ENCODE measurements around the gene DSCAM. TPM values are rescaled to one million over a fixed set of nuclear protein-coding genes. Genes with fewer than 3 reads are reported as not detected.

The DSCAM gene
- polyA plus RNA-seq, 3 donors, result not detected

GRCh38 chr21:40662889-40663288, 184.1 kb downstream of the DSCAM start:
- H3K27me3 ChIP-seq (ENCODE audit: control insufficient read depth in 2 of 2, insufficient read depth in 2 of 2, low read length in 2 of 2), result no peaks in the 10 kb centered on the region
- 56% methylated on average over 2 of the region's 2 CpGs for WGBS (ENCODE audit: insufficient coverage)
- H4K20me1 ChIP-seq (ENCODE audit: insufficient read depth, low read length), result no peaks in the 10 kb centered on the region
- Mint-ChIP-seq H3K4me1 (no peaks in the 10 kb centered on the region), H3K9me3 (peaks cover 2 to 15% (median 6%) of the 10 kb centered on the region in 7 donors), H3K4me3 (no peak overlapping the region), H3K27ac (no peak overlapping the region), H3K27me3 (ENCODE audit: low read depth in 3 of 3) (peaks cover 1 to 3% (median 3%) of the 10 kb centered on the region in 3 donors), H3K36me3 (no peaks in the 10 kb centered on the region)
- H3K9ac ChIP-seq (ENCODE audit: insufficient read depth, low read length, poor library complexity, severe bottlenecking), result no peak overlapping the region
- no peak for TF ChIP-seq CTCF (IDR thresholded peaks at IDR 0.05)
- intact Hi-C loops (cut with micrococcal nuclease), result no loop called here
- DNase-seq, result no peak
- no peaks in the 10 kb centered on the region for H3K36me3 ChIP-seq (replicated peaks in 1 of 2; ENCODE audit: control insufficient read depth in 1 of 2, insufficient read depth in 2 of 2, low read length in 2 of 2)
- H2AFZ ChIP-seq (ENCODE audit: insufficient read depth, low read depth, low read length, poor library complexity, severe bottlenecking), result no peak overlapping the region
- no peak overlapping the region for H3K4me3 ChIP-seq (replicated peaks in 1 of 3; ENCODE audit: low read depth in 2 of 3, low read length in 3 of 3)
- H3K4me1 ChIP-seq (ENCODE audit: control insufficient read depth in 1 of 2, insufficient read depth in 2 of 2, low read length in 2 of 2), result no peaks in the 10 kb centered on the region
- H3K79me2 ChIP-seq (ENCODE audit: insufficient read depth, low read length), result no peaks in the 10 kb centered on the region
- H3K9me3 ChIP-seq (replicated peaks in 1 of 2; ENCODE audit: control insufficient read depth in 1 of 2, insufficient read depth in 1 of 2, low read length in 2 of 2), result peaks cover 0 to 19% of the 10 kb centered on the region in 2 donors
- H3K27ac ChIP-seq (ENCODE audit: low read depth in 1 of 2, low read length in 2 of 2), result no peak overlapping the region
- H3K4me2 ChIP-seq (replicated peaks; ENCODE audit: extremely low read depth, low read length, poor library complexity, severe bottlenecking), result no peak overlapping the region

GRCh38 chr21:40660461-40660860, 186.5 kb downstream of the DSCAM start:
- no peaks in the 10 kb centered on the region for H3K36me3 ChIP-seq (replicated peaks in 1 of 2; ENCODE audit: control insufficient read depth in 1 of 2, insufficient read depth in 2 of 2, low read length in 2 of 2)
- H3K4me3 ChIP-seq (replicated peaks in 1 of 3; ENCODE audit: low read depth in 2 of 3, low read length in 3 of 3), result no peak overlapping the region
- H3K9me3 ChIP-seq (replicated peaks in 1 of 2; ENCODE audit: control insufficient read depth in 1 of 2, insufficient read depth in 1 of 2, low read length in 2 of 2), result peaks cover 4 to 5% of the 10 kb centered on the region in 2 donors
- intact Hi-C loops (cut with micrococcal nuclease), result no loop called here
- H3K27me3 ChIP-seq (ENCODE audit: control insufficient read depth in 2 of 2, insufficient read depth in 2 of 2, low read length in 2 of 2), result no peaks in the 10 kb centered on the region
- no peak for DNase-seq
- H3K4me1 ChIP-seq (ENCODE audit: control insufficient read depth in 1 of 2, insufficient read depth in 2 of 2, low read length in 2 of 2), result no peaks in the 10 kb centered on the region
- Mint-ChIP-seq H3K4me3 (no peak overlapping the region), H3K4me1 (no peaks in the 10 kb centered on the region), H3K27me3 (ENCODE audit: low read depth in 3 of 3) (peaks cover 1 to 3% (median 3%) of the 10 kb centered on the region in 3 donors), H3K9me3 (peaks cover 2 to 15% (median 4%) of the 10 kb centered on the region in 7 donors), H3K36me3 (no peaks in the 10 kb centered on the region), H3K27ac (no peak overlapping the region)
- H3K79me2 ChIP-seq (ENCODE audit: insufficient read depth, low read length), result no peaks in the 10 kb centered on the region
- WGBS (ENCODE audit: insufficient coverage), result 100% methylated on average over 1 of the region's 3 CpGs
- H3K4me2 ChIP-seq (replicated peaks; ENCODE audit: extremely low read depth, low read length, poor library complexity, severe bottlenecking), result no peak overlapping the region
- H3K9ac ChIP-seq (ENCODE audit: insufficient read depth, low read length, poor library complexity, severe bottlenecking), result no peak overlapping the region
- H4K20me1 ChIP-seq (ENCODE audit: insufficient read depth, low read length), result no peaks in the 10 kb centered on the region
- TF ChIP-seq CTCF (IDR thresholded peaks at IDR 0.05), result no peak
- H3K27ac ChIP-seq (ENCODE audit: low read depth in 1 of 2, low read length in 2 of 2), result no peak overlapping the region
- H2AFZ ChIP-seq (ENCODE audit: insufficient read depth, low read depth, low read length, poor library complexity, severe bottlenecking), result no peak overlapping the region
